Mesendoderm (in vitro differentiated cells): ENCODE measurements around the gene ARAP1.

Source experiments
- DNase-seq: peaks from one replicate; pipeline ENCODE4 v3.0.0; 2013
- H2AK5ac ChIP-seq: 2 replicates; pipeline ENCODE4 v1.6.1; 2013; ENCODE audit warnings: low read length, inconsistent platforms
- H2BK120ac ChIP-seq: 2 replicates; pipeline ENCODE4 v1.6.1; 2013; ENCODE audit warnings: low read depth, mild to moderate bottlenecking, low read length, moderate library complexity, mixed read lengths
- H2BK15ac ChIP-seq: replicated peaks from 2 replicates; pipeline ENCODE4 v1.6.1; 2013; ENCODE audit warnings: low read depth, mild to moderate bottlenecking, moderate library complexity
- H2BK5ac ChIP-seq: 2 replicates; pipeline ENCODE4 v1.6.1; 2013; ENCODE audit warnings: low read length, inconsistent platforms
- H3K18ac ChIP-seq: 2 replicates; pipeline ENCODE4 v1.6.1; 2013; ENCODE audit warnings: mild to moderate bottlenecking, low read length, mixed read lengths
- H3K23ac ChIP-seq: one replicate; pipeline ENCODE4 v1.6.1; 2013; ENCODE audit warnings: low read length
- H3K27ac ChIP-seq: 2 replicates; pipeline ENCODE4 v1.5.1; 2013; ENCODE audit warnings: low read depth, mild to moderate bottlenecking, inconsistent platforms, low read length, moderate library complexity
- H3K27me3 ChIP-seq: 2 replicates; pipeline ENCODE4 v1.6.1; 2013; ENCODE audit warnings: low read length, control low read depth, mild to moderate bottlenecking, inconsistent platforms; ENCODE audit not compliant: insufficient read depth, poor library complexity
- H3K36me3 ChIP-seq: 2 replicates; pipeline ENCODE4 v1.6.1; 2013; ENCODE audit warnings: low read length, inconsistent platforms; ENCODE audit not compliant: control insufficient read depth, insufficient read depth
- H3K4ac ChIP-seq: one replicate; pipeline ENCODE4 v1.6.1; 2013; ENCODE audit warnings: low read depth, mild to moderate bottlenecking, low read length, moderate library complexity
- H3K4me1 ChIP-seq: 2 replicates; pipeline ENCODE4 v1.6.1; 2013; ENCODE audit warnings: low read depth, low read length, inconsistent platforms; ENCODE audit not compliant: control insufficient read depth
- H3K4me2 ChIP-seq: 2 replicates; pipeline ENCODE4 v1.6.1; 2013; ENCODE audit warnings: low read length
- H3K4me3 ChIP-seq: 2 replicates; pipeline ENCODE4 v1.5.1; 2013; ENCODE audit warnings: mild to moderate bottlenecking, low read length
- H3K56ac ChIP-seq: one replicate; pipeline ENCODE4 v1.6.1; 2013; ENCODE audit warnings: low read length
- H3K79me1 ChIP-seq: 2 replicates; pipeline ENCODE4 v1.6.1; 2013; ENCODE audit warnings: low read length, inconsistent platforms
- H3K79me2 ChIP-seq: 2 replicates; pipeline ENCODE4 v1.6.1; 2013; ENCODE audit warnings: mild to moderate bottlenecking, low read length; ENCODE audit not compliant: control insufficient read depth, insufficient read depth
- H3K9ac ChIP-seq: 2 replicates; pipeline ENCODE4 v1.6.1; 2013; ENCODE audit warnings: low read length, inconsistent platforms
- H4K5ac ChIP-seq: one replicate; pipeline ENCODE4 v1.6.1; 2013; ENCODE audit warnings: low read length
- H4K8ac ChIP-seq: one replicate; pipeline ENCODE4 v1.6.1; 2013; ENCODE audit warnings: low read depth, mild to moderate bottlenecking, control low read depth, low read length, moderate library complexity
- WGBS: extraction: QIAGEN DNeasy Blood & Tissue Kit; methylation state at CpG from one replicate; pipeline ENCODE4 v1.1.7; 2013; ENCODE audit warnings: low lambda C conversion rate, missing lambda C conversion rate; ENCODE audit not compliant: insufficient coverage; ENCODE audit errors: extremely low coverage; 5-methylcytosine and 5-hydroxymethylcytosine counted together

The ARAP1 gene

GRCh38 chr11:72711141-72711540 is 41.1 kb downstream of the ARAP1 start:
- no peak overlapping the region for H3K27ac ChIP-seq
- no peak overlapping the region for H3K9ac ChIP-seq
- H3K36me3 ChIP-seq, result no peaks in the 10 kb centered on the region
- no peak overlapping the region for H3K18ac ChIP-seq
- no peak overlapping the region for H3K4ac ChIP-seq
- no peak overlapping the region for H3K4me2 ChIP-seq
- no peaks in the 10 kb centered on the region for H3K79me2 ChIP-seq
- H3K4me3 ChIP-seq, result no peak overlapping the region
- no peak overlapping the region for H2BK15ac ChIP-seq
- DNase-seq, result no peak
- WGBS, result no CpG with 5 or more reads among the region's 9 CpGs
- no peak overlapping the region for H4K8ac ChIP-seq
- H2BK5ac ChIP-seq, result no peak overlapping the region
- peaks cover 7% of the 10 kb centered on the region for H3K79me1 ChIP-seq
- H4K5ac ChIP-seq, result no peak overlapping the region
- H3K56ac ChIP-seq, result no peak overlapping the region
- H3K23ac ChIP-seq, result no peak overlapping the region
- no peak overlapping the region for H2BK120ac ChIP-seq
- peaks cover 10% of the 10 kb centered on the region for H3K4me1 ChIP-seq
- no peak overlapping the region for H2AK5ac ChIP-seq
- no peaks in the 10 kb centered on the region for H3K27me3 ChIP-seq

GRCh38 chr11:72710278-72710677 is 41.9 kb downstream of the ARAP1 start:
- no peaks in the 10 kb centered on the region for H3K27me3 ChIP-seq
- no peak overlapping the region for H3K23ac ChIP-seq
- no peak overlapping the region for H3K4me2 ChIP-seq
- no peak overlapping the region for H3K9ac ChIP-seq
- no peak overlapping the region for H3K4ac ChIP-seq
- H3K27ac ChIP-seq, result no peak overlapping the region
- H4K5ac ChIP-seq, result no peak overlapping the region
- H2BK5ac ChIP-seq, result no peak overlapping the region
- H3K56ac ChIP-seq, result no peak overlapping the region
- H2AK5ac ChIP-seq, result no peak overlapping the region
- no peaks in the 10 kb centered on the region for H3K36me3 ChIP-seq
- H2BK120ac ChIP-seq, result no peak overlapping the region
- H3K4me3 ChIP-seq, result no peak overlapping the region
- peaks cover 14% of the 10 kb centered on the region for H3K4me1 ChIP-seq
- H4K8ac ChIP-seq, result no peak overlapping the region
- DNase-seq, result no peak
- peaks cover 7% of the 10 kb centered on the region for H3K79me1 ChIP-seq
- no peaks in the 10 kb centered on the region for H3K79me2 ChIP-seq
- no CpG with 5 or more reads among the region's 11 CpGs for WGBS
- no peak overlapping the region for H3K18ac ChIP-seq
- no peak overlapping the region for H2BK15ac ChIP-seq

- no peak overlapping the region for H4K5ac ChIP-seq
- no CpG with 5 or more reads among the region's 20 CpGs for whole genome bisulfite sequencing
- no peak overlapping the region for H4K8ac ChIP-seq
- no peak overlapping the region for H3K9ac ChIP-seq
- no peak overlapping the region for H3K56ac ChIP-seq
- H2BK5ac ChIP-seq, result no peak overlapping the region
- H3K27ac ChIP-seq, result no peak overlapping the region
- no peaks in the 10 kb centered on the region for H3K27me3 ChIP-seq
- no peaks in the 10 kb centered on the region for H3K79me2 ChIP-seq
- no peak overlapping the region for H2BK15ac ChIP-seq
- no peak overlapping the region for H3K18ac ChIP-seq
- peaks cover 18% of the 10 kb centered on the region for H3K4me1 ChIP-seq
- no peak overlapping the region for H3K23ac ChIP-seq
- H2BK120ac ChIP-seq, result no peak overlapping the region
- DNase-seq, result no peak
- no peak overlapping the region for H3K4me2 ChIP-seq
- no peak overlapping the region for H3K4ac ChIP-seq
- H2AK5ac ChIP-seq, result no peak overlapping the region
- no peaks in the 10 kb centered on the region for H3K36me3 ChIP-seq
- no peak overlapping the region for H3K4me3 ChIP-seq
- H3K79me1 ChIP-seq, result peaks cover 3% of the 10 kb centered on the region
Observed at GRCh38 chr11:72709478-72710238, 42.5 kb downstream of the ARAP1 start.

GRCh38 chr11:72707032-72707431 is 45.2 kb downstream of the ARAP1 start:
- Histone ChIP-seq H3K9ac (no peak overlapping the region), H2BK15ac (no peak overlapping the region), H2AK5ac (no peak overlapping the region), H3K4me2 (no peak overlapping the region), H3K4me3 (no peak overlapping the region), H3K4me1 (peaks cover 22% of the 10 kb centered on the region), H3K79me2 (no peaks in the 10 kb centered on the region), H3K79me1 (peaks cover 4% of the 10 kb centered on the region), H3K23ac (no peak overlapping the region), H3K27ac (no peak overlapping the region), H2BK120ac (no peak overlapping the region), H3K27me3 (no peaks in the 10 kb centered on the region), H3K36me3 (no peaks in the 10 kb centered on the region), H2BK5ac (no peak overlapping the region), H3K56ac (no peak overlapping the region), H4K5ac (no peak overlapping the region), H3K18ac (no peak overlapping the region), H3K4ac (no peak overlapping the region), H4K8ac (no peak overlapping the region)
- DNase-seq, result no peak
- no CpG with 5 or more reads among the region's 9 CpGs for WGBS

GRCh38 chr11:72706579-72706978 is 45.6 kb downstream of the ARAP1 start:
- H3K4me2 ChIP-seq, result no peak overlapping the region
- no peaks in the 10 kb centered on the region for H3K36me3 ChIP-seq
- H3K79me1 ChIP-seq, result peaks cover 4% of the 10 kb centered on the region
- no peak overlapping the region for H3K18ac ChIP-seq
- no peak overlapping the region for H2BK120ac ChIP-seq
- H3K4me1 ChIP-seq, result peaks cover 22% of the 10 kb centered on the region
- H2AK5ac ChIP-seq, result peak overlapping the region; percentile 61
- no peak overlapping the region for H3K4me3 ChIP-seq
- no peak overlapping the region for H4K8ac ChIP-seq
- no peak overlapping the region for H3K4ac ChIP-seq
- no peak overlapping the region for H2BK15ac ChIP-seq
- no peak for DNase-seq
- no peaks in the 10 kb centered on the region for H3K27me3 ChIP-seq
- no CpG with 5 or more reads among the region's 5 CpGs for WGBS
- H3K79me2 ChIP-seq, result no peaks in the 10 kb centered on the region
- no peak overlapping the region for H3K23ac ChIP-seq
- H3K27ac ChIP-seq, result peak overlapping the region; percentile 89
- H3K9ac ChIP-seq, result peak overlapping the region; percentile 28
- H3K56ac ChIP-seq, result peak overlapping the region; percentile 59
- peak overlapping the region; percentile 36 for H2BK5ac ChIP-seq
- no peak overlapping the region for H4K5ac ChIP-seq
